Choroid plexus epithelial cell (primary cell): ENCODE measurements around the gene COL24A1.
"Not testable (repeated sequence)": the region's sequence is repeated elsewhere in the genome, so short reads cannot be mapped to it uniquely, and the experiment has no call there.

Source experiments
- DNase-seq: peaks from one replicate; pipeline ENCODE4 v3.0.0-alpha.2; 2010; ENCODE audit warnings: low read depth
- H3K4me3 ChIP-seq: 2 replicates; pipeline ENCODE4 v1.5.1; 2011; ENCODE audit warnings: low read depth, mild to moderate bottlenecking, control low read depth, low read length, moderate library complexity
- TF ChIP-seq, protein P1 (sequence below): conservative IDR thresholded peaks from 2 replicates; pipeline ENCODE4 v1.5.1; 2011; ENCODE audit warnings: low read depth, mild to moderate bottlenecking, control low read depth, inconsistent platforms, low read length, moderate library complexity

Gene COL24A1

DNA sequence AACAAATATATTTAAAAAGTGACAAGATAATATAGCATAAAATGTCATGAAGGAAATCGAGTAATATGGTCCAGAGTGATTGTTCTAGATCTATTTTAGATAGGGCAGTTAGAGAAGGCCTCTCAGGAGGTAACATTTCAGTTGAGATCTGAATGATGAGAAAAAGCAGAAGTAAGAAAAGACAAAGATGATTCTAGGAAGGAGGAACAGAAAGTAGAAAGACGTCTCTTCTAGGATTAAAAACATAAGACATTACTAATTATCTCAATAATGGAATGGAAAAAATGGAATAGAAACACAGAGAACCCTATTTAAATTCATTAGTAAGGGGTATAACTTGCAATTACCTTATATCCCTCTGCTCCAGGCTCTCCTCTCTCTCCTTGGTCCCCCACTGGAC is 318.3 kb downstream of the COL24A1 start:
- no peak for DNase-seq
- H3K4me3 ChIP-seq = no peak overlapping the region
- TF ChIP-seq, protein P1, sequence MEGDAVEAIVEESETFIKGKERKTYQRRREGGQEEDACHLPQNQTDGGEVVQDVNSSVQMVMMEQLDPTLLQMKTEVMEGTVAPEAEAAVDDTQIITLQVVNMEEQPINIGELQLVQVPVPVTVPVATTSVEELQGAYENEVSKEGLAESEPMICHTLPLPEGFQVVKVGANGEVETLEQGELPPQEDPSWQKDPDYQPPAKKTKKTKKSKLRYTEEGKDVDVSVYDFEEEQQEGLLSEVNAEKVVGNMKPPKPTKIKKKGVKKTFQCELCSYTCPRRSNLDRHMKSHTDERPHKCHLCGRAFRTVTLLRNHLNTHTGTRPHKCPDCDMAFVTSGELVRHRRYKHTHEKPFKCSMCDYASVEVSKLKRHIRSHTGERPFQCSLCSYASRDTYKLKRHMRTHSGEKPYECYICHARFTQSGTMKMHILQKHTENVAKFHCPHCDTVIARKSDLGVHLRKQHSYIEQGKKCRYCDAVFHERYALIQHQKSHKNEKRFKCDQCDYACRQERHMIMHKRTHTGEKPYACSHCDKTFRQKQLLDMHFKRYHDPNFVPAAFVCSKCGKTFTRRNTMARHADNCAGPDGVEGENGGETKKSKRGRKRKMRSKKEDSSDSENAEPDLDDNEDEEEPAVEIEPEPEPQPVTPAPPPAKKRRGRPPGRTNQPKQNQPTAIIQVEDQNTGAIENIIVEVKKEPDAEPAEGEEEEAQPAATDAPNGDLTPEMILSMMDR = no peak

DNA sequence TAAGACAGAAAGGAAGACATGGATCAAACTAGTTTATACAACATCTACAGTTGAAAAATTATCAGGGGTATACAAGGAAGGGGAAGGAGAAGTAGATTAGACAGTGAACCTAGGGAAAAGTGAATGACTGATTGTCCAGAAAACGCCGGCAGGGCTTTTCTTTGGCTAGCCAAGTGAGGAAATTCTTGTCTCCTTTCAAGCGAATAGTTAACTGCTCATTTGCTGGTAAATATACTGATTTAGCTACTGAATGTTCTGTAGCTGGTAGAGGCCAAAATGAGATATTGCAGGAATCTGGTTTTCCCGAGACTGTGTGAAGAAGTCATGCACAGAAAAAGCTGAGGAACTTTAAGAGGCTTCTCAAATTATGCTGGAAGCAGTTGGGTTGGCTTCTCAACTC is 319.8 kb downstream of the COL24A1 start:
- DNase-seq = no peak
- TF ChIP-seq, protein P1 = no peak

DNA sequence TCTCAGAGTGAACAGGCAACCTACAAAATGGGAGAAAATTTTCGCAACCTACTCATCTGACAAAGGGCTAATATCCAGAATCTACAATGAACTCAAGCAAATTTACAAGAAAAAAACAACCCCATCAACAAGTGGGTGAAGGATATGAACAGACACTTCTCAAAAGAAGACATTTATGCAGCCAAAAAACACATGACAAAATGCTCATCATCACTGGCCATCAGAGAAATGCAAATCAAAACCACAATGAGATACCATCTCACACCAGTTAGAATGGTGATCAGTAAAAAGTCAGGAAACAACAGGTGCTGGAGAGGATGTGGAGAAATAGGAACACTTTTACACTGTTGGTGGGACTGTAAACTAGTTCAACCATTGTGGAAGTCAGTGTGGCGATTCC is 323.4 kb downstream of the COL24A1 start:
- DNase-seq, H3K4me3 ChIP-seq: not testable (repeated sequence)

More for the DNA sequence above, 319.8 kb downstream of the COL24A1 start:
- H3K4me3 ChIP-seq = no peak overlapping the region

DNA sequence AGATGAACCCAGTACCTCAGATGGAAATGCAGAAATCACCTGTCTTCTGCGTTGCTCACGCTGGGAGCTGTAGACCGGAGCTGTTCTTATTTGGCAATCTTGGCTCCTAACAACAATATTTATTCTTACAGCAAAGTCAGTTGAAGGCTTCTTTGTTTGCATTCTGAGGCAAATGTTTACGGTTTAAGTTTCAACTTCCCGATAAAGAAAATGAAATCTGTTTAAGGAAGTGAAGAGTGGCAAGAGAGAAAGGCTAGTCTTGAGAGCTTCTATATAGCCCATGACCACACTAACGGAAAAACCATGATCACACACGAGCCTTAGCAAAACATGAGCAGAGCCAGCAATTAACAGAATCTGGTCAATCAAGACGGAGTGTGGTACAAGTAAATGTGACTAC is 325.7 kb downstream of the COL24A1 start:
- H3K4me3 ChIP-seq = no peak overlapping the region
- TF ChIP-seq, protein P1 = no peak
- no peak for DNase-seq

DNA sequence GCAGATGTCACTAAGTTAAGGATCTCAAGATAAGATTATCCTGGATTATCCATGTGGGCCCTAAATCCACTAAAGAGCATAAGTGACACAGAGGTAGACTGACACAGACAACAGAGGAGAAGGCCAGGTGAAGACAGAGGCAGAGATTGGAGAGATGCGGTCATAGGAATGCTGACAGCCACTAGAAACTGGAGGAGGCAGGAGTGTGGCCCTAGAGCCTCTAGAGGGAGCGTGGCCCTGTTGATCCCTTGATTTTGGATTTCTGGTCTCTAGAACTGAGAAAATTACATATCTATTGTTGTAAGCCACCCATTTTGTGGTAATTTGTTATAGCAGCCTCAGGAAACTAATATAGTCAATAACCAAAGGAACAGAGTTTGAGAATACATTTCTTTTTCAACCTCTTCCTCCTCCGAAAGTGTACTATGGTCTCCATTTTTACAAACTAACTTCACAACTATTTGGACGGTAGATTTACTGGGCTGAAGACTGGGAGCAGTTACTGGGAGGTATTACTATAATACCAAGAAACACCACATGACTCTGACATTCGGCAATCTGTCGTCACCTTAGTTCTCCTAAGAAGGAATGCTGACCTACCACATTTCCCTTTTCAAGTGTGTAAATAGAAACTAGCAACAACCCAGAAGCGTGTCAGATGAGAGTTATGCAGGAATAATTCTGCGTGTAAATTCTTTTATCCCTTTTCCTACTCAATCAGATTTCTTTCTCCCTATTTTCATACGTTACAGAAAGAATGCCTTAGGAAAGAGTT is 332.3 kb downstream of the COL24A1 start:
- TF ChIP-seq, protein P1 = no peak
- DNase-seq = peak; percentile 11
- no peak overlapping the region for H3K4me3 ChIP-seq

DNA sequence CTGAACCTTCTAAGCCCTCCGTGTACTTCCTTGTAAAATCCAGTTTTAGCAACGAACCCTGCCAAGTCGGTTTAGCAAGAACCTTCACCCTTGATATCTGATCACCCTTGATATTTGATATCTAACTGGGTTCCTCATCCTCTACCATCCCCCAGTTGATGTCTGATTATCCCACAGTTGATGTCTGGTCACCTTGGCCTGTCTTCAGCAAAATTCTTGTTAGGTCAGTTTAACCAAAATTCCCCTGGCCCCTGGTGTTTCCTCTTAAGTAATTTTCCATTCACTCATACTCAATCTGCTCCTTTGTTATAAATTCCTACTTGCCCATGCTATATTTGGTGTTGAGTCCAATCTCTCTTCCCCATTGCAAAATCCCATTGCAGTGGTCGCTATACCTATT is 333.9 kb downstream of the COL24A1 start:
- no peak overlapping the region for H3K4me3 ChIP-seq
- DNase-seq = peak; percentile 14
- TF ChIP-seq, protein P1 = no peak

DNA sequence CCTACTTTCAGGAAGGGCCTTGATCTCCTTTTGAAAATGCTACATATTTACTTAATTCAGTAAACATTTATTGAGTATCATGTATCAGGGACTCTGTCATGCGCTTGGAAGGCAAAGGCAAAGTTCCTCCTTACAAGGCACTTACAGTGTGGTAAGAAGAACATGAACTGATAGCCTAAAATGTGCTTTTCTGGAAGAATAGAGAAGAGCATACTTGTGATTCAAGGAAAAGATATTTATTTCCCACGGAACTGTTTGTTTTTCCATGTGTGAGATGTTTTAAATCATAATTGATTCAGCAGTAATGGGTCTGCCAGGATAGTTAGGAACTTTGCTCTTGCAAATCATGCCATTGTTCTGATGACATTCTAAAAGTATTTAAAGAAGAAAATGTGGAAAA is 338.2 kb downstream of the COL24A1 start:
- peak; percentile 18 for DNase-seq
- no peak overlapping the region for H3K4me3 ChIP-seq
- TF ChIP-seq, protein P1 = no peak
